ENCODE measurements around the gene STX8.
A peak's percentile ranks its signal among the peaks of the same experiment; 100 is the strongest.

STX8 gene

GRCh38 chr17:9484789-9485188 lies 90.8 kb downstream of the STX8 start:
- no peak overlapping the region for H3K4me3 ChIP-seq (ENCODE audit: low read depth, low read length)
- TF ChIP-seq CTCF (IDR thresholded peaks at IDR 0.05; ENCODE audit: control insufficient read depth, extremely low read depth, insufficient read depth), result no peak
- no peak for DNase-seq (ENCODE audit: low read depth)

DNA sequence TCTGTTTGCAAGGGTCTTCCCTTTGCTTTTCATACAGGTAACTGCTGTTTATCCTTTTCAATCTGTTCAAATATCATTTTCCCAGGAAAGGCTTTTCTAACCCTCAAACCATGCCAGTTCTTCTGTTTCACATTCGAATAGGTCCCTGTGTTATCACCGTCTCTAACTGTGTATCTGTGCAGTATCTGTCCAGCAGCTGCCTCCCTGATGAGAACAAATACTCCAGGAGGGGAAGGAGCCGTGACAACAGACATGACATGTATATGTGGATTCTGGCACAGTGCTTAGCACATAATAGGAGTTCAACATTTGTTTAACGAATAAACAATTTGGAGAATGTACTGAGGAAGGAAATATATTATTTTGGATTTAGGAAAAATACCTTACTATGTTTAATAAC lies 95.7 kb downstream of the STX8 start:
- DNase-seq (ENCODE audit: low read depth), result peak; percentile 14
- H3K4me3 ChIP-seq (ENCODE audit: low read depth, low read length), result no peak overlapping the region
- no peak for TF ChIP-seq CTCF (IDR thresholded peaks at IDR 0.05; ENCODE audit: control insufficient read depth, extremely low read depth, insufficient read depth)

DNA sequence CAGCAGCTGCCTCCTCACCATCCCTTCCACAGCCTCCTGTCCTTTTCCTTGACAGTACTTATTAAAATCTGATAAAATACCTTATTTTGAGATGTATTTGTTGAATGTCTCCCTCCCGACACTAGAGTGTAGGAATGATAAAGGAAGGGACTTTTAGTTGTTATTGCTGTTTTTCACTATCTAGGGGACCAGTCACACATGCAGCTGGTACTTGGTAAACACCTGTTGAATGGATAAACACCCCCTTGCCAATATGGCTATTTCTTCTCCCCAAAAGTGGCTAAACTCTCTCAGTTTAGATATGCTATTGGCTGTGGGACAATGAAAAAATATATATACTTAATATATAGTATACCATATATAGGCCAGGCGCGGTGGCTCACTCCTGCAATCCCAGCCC lies 96.7 kb downstream of the STX8 start:
- TF ChIP-seq CTCF (IDR thresholded peaks at IDR 0.05; ENCODE audit: control insufficient read depth, extremely low read depth, insufficient read depth), result no peak
- no peak for DNase-seq (ENCODE audit: low read depth)
- no peak overlapping the region for H3K4me3 ChIP-seq (ENCODE audit: low read depth, low read length)

- no peak for TF ChIP-seq CTCF (IDR thresholded peaks at IDR 0.05; ENCODE audit: control insufficient read depth, extremely low read depth, insufficient read depth)
- no peak overlapping the region for H3K4me3 ChIP-seq (ENCODE audit: low read depth, low read length)
Observed at GRCh38 chr17:9475101-9475658, 100.4 kb downstream of the STX8 start.

DNA sequence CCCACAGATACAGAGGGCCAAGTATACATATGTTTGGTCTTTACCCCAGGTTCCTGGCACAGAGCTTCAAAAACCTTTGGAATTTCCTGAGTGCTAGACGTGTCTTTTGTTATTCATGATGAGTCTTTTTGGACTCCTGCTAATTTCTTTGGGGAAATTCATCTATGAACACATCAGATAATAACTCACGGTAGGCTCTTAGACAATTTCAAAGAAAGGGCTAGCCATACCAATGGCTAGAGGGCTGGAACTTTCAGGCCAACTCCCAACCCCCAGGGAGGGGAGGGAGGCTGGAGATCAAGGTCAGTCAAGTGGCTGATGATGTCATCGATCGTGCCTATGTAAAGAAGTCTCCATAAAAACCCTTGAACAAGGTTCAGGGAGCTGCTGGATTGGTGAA lies 101.9 kb downstream of the STX8 start:
- no peak overlapping the region for H3K4me3 ChIP-seq (ENCODE audit: low read depth, low read length)

More at GRCh38 chr17:9475101-9475658, 100.4 kb downstream of the STX8 start:
- no peak for DNase-seq (ENCODE audit: low read depth)

DNA sequence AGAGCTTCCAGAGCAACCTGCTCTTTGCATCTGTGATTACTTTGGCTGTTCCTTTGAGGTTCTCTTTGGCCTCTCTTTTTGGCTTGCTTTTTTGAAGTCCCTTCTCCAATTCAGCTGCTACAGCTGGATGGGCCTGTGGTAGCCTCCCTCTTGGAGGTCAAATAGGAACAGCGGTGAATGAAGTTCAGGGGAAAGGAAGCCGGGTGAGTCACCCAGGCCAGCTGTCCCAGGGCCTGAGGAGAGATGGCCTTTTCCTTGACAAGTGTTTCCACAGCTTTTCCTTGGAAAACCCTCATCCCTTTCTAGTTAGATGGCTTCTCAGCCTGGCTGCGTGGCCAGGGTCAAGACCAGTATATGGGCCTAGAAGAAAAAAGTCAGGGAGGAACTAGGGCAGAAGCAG lies 103.1 kb downstream of the STX8 start:
- TF ChIP-seq CTCF (IDR thresholded peaks at IDR 0.05; ENCODE audit: control insufficient read depth, extremely low read depth, insufficient read depth), result no peak
- DNase-seq (ENCODE audit: low read depth), result no peak
- H3K4me3 ChIP-seq (ENCODE audit: low read depth, low read length), result no peak overlapping the region

More for the DNA sequence above, 101.9 kb downstream of the STX8 start:
- no peak for DNase-seq (ENCODE audit: low read depth)
- no peak for TF ChIP-seq CTCF (IDR thresholded peaks at IDR 0.05; ENCODE audit: control insufficient read depth, extremely low read depth, insufficient read depth)

- TF ChIP-seq CTCF (IDR thresholded peaks at IDR 0.05; ENCODE audit: control insufficient read depth, extremely low read depth, insufficient read depth), result no peak
- no peak for DNase-seq (ENCODE audit: low read depth)
- H3K4me3 ChIP-seq (ENCODE audit: low read depth, low read length), result no peak overlapping the region
Observed at GRCh38 chr17:9472094-9472493, 103.5 kb downstream of the STX8 start.

All from LNCaP clone FGC (cell line).